Fibroblast of mammary gland (primary cell): ENCODE measurements around the gene PEX13.

Source experiments
- DNase-seq: peaks from one replicate; pipeline ENCODE4 v3.0.0-alpha.2; 2010; ENCODE audit warnings: low read depth
- H3K4me3 ChIP-seq: 2 replicates; pipeline ENCODE4 v1.5.1; 2011; ENCODE audit warnings: low read depth, mild to moderate bottlenecking, low read length, moderate library complexity; ENCODE audit not compliant: control insufficient read depth
- CTCF ChIP-seq: conservative IDR thresholded peaks from 2 replicates; pipeline ENCODE4 v1.5.1; 2011; ENCODE audit warnings: low read depth, low read length, inconsistent platforms; ENCODE audit not compliant: control insufficient read depth, insufficient read depth

Gene PEX13

GRCh38 chr2:61016392-61017002 is 1.0 kb upstream of the PEX13 start:
- DNase-seq: no peak
- peak overlapping the region; percentile 83 for H3K4me3 ChIP-seq
- no peak for TF ChIP-seq CTCF

- DNase-seq: peak; percentile 67
- peak overlapping the region; percentile 83 for H3K4me3 ChIP-seq
- no peak for TF ChIP-seq CTCF
These were observed 441 bp upstream of the PEX13 start for GRCh38 chr2:61017003-61017555.

- H3K4me3 ChIP-seq: peak overlapping the region; percentile 83
- TF ChIP-seq CTCF: no peak
These were observed 817 bp downstream of the PEX13 start for GRCh38 chr2:61018318-61018755.

GRCh38 chr2:61018798-61019197 is 1.3 kb downstream of the PEX13 start:
- DNase-seq: no peak
- TF ChIP-seq CTCF: no peak
- H3K4me3 ChIP-seq: peak overlapping the region; percentile 83

More at GRCh38 chr2:61018318-61018755, 817 bp downstream of the PEX13 start:
- peak; percentile 45 for DNase-seq

GRCh38 chr2:61021228-61021660 is 3.7 kb downstream of the PEX13 start:
- TF ChIP-seq CTCF: no peak
- no peak overlapping the region for H3K4me3 ChIP-seq
- no peak for DNase-seq

GRCh38 chr2:61023670-61024069 is 6.2 kb downstream of the PEX13 start:
- TF ChIP-seq CTCF: no peak
- no peak overlapping the region for H3K4me3 ChIP-seq
- DNase-seq: no peak
